GM21737 (cell line): ENCODE data around the gene SKIL.

ENCODE experiments used
- ATAC-seq: cut with Tn5 transposase; IDR thresholded peaks from one replicate; pipeline ENCODE4 v1.9.1; 2021; ENCODE audit warnings: mild to moderate bottlenecking, moderate library complexity; ENCODE audit not compliant: unreplicated experiment

SKIL gene

DNA sequence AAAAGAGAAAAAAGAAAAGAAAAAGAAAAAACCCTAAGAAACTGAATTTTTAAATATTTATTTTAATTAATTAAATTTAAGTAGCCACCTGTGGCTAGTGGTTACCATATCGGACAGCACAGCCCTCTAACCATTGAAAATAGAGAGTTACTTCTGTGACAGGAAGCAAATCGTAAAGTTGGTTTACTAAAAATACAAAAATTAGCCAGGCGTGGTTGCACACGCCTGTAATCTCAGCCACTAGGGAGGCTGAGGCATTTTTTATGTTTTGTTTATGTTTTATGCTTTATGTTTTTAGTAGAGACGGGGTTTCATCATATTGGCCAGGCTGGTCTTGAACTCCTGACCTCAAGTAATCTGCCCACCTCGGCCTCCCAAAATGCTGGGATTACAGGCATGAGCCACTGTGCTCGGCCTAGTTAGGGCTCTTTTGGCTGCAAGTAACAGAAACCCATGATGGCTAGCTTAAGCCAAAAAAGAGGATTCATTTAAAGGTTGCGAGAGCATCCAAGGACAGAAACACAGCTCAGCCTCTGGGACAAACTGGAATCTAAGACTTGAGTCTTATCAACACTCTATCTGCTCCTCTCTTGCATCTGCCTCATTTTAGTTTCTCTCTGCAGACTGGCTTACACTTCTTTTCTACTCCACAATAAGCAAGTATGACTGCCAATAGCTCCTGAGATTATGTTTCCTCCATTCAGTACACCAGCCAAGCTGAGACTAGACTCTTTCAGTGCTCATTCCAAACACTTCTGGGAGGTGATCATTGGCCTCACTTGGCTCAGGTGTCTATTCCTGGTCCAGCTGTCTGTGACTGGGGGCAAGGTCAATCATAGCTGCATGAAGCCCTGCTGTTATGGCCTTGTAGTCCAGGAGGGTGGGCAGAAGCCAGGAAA, 6.8 kb upstream of the SKIL start:
- ATAC-seq = peak; percentile 40

DNA sequence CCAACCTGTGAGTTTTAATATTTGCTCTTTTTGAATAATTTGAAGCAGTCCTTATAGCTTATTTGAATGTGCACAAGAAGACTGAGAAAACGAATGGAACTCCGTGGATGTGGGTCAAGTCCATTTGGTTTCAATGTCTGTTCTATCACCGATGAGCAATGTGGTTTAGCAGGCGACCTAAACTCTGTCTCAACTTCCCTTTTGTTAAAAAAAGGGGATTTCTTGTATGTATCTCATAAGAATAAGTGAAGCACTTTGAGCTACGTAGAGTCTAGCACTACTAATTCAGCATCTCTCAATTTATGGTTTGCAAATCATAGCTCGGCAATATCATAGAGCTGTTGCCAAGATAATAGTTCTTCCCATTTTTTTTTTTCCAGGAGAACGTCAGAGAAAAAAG, 4.6 kb upstream of the SKIL start:
- ATAC-seq = peak; percentile 11

DNA sequence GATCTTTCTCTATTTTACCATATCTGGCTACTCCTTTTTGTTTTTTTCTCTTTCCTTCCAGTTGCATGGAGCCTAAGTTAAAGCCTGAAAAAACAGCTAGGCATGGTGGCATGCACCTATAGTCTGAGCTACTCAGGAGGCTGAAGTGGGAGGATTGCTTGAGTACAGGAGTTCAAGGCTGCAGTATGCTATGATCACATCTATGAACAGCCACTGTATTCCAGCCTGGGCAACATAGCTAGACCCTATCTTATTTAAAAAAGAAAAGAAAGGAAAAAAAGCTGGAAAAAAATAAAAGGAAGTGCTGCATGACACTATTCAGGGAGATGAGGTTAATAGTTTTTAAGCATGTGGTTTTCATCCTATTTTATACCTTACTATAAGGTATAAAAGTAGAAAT, 4.0 kb upstream of the SKIL start:
- ATAC-seq = no peak

DNA sequence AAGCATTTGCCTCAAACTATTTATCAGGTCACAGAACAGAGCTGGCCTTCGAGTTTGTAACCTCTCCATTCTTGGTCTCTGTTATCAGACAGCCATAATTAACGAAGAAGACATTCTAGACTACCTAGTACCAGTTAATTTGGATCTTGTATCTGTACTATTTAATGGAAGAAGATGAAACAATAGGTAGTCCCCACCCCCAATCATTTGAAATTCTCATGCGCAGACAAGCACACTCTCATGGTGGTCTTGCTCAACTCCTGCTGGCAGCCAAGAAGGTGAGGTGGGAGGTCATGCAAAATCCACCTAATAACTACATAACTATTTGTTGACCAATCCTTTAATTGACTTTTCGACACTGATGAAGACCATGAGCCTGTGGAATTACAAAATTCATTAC, 2.8 kb upstream of the SKIL start:
- ATAC-seq = no peak

DNA sequence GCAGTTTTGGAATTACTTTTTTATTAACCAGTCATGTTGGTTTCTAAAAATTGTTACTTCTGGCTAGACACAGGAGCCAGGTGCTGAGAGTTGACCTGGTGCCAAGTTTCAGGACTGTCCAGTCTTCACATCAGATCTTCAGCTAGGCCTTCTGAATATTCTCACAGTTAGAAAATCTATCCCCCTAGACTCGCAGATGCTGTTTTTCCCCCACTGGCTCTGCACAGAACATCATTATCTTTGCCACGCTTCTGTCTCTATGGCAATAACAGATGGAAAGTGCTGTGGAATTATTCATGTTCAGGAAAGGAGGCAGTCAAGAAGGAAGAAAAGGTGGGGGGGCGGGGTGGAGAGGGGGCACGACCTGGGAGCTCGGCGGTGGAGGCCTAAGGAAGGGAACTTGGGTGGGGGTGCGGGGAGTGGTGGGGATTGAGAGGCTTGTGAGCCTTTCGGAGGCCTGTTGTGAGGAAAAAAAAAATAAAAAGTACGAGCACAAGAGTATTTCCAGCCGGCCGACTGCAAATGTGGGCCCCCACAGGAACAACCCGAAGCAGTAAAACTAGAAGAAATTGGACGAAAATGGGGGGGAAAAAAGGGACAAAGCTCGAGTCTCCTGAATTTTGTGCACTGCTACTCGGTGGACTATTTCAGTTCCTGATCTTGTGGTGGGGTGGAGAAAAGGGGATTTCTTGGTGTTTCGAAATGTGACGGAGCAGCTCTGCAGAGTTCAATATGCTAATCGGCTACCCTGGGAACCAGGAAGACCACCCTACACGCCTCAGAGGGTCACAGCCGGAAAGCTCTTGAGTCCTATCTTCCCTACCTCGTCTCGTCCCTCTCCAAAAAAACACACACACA, 1.5 kb upstream of the SKIL start:
- ATAC-seq = peak; percentile 16

DNA sequence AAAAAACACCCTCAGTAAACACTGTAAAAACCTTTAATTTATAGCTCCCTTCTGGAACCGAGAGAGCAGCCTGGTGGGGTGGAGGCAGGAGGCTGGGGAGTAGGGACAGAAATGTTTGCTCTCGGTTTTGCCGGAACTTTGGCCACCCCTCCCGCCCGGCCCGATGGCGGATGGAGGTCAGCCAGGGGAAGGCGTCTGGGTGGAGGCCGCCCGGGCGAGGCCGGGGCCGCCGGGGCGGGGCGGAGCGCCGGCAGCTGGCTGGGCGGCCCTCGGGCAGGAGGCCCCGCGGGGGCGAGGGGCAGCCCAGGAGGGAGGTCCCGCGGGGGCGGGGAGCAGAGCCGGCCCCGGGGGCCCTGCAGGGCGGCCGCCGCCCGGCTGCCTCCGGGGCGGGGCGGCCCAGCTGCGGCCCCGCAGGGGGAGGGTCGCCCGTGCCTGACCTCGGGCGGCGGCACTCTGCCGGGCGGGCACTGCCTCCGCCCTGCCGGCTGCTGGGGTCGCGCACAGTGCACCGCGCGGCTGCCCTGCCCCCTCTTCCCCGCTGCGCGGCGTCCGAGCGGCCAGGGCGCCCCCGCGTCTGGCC, 829 bp upstream of the SKIL start:
- peak; percentile 40 for ATAC-seq

DNA sequence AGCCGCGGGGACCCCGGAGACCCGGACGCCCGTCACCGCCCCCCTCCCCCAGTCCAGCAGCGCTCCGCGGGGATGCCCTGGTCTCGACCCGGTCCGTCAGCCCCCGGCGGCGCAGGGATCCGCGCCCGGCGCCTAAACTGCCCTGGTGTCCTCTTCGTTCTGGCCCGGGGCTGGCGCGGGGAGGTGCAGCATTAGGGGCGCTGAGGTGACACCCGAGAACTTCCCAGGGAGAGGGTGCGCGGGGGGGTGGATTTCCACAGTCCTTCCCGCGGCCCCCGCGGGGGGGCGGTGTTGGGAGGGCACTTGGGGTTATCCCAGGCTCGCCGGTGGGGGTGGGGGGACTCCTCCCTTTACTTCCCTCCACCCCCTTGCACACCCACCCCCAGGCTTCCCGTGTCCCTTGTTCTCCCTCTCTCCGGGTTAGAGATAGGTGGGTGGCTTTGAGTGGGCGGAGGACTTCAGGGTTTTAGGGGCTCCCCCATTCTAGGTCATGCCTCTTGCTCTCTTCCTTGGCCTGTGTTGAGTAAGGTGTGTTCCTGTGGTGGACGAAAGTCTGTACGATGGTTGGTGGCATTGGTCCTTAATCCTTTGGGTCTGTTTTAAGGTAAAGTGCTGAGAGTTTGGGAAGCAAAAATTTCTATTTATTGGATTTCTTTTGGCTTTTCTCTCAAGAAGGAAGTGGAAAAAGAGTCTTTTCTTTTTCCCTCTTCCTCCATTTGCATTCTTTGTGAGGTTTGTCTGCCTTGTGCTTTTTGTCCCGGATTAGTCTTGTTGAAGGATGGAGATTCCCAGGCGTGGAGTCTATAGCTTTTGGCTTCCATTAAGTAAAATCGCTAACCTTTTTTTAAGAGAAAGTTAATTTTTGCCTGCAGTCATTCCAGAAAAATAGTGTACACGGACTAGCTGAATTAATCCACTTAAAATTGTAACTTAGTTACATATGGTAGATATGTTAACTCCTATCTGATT, 811 bp downstream of the SKIL start:
- ATAC-seq = peak; percentile 18

DNA sequence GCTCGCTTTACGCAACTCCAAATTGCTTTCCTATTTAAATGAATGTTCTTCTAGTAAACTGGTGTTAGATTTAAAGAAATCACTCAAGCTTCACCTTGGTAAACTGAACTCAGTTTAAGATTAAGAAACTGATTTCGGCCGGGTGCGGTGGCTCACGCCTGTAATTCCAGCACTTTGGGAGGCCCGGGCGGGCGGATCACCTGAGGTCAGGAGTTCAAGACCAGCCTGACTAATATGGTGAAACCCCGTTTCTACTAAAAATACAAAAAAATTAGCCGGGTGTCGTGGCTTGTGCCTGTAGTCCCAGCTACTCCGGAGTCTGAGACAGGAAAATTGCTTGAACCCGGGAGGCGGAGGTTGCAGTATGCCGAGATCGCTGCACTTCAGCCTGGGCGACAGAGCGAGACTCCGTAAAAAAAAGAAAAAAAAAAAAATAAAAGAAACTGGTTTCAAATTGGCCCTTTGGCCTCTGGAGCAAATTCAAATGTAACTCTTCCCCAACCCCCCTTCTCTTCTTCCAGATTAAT, 1.7 kb downstream of the SKIL start:
- no peak for ATAC-seq

DNA sequence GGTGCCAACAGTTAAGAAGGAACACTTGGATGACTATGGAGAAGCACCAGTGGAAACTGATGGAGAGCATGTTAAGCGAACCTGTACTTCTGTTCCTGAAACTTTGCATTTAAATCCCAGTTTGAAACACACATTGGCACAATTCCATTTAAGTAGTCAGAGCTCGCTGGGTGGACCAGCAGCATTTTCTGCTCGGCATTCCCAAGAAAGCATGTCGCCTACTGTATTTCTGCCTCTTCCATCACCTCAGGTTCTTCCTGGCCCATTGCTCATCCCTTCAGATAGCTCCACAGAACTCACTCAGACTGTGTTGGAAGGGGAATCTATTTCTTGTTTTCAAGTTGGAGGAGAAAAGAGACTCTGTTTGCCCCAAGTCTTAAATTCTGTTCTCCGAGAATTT, 3.0 kb downstream of the SKIL start:
- ATAC-seq = no peak

DNA sequence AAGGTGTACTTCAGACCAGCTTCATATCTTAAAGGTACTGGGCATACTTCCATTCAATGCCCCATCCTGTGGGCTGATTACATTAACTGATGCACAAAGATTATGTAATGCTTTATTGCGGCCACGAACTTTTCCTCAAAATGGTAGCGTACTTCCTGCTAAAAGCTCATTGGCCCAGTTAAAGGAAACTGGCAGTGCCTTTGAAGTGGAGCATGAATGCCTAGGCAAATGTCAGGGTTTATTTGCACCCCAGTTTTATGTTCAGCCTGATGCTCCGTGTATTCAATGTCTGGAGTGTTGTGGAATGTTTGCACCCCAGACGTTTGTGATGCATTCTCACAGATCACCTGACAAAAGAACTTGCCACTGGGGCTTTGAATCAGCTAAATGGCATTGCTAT, 3.4 kb downstream of the SKIL start:
- no peak for ATAC-seq

DNA sequence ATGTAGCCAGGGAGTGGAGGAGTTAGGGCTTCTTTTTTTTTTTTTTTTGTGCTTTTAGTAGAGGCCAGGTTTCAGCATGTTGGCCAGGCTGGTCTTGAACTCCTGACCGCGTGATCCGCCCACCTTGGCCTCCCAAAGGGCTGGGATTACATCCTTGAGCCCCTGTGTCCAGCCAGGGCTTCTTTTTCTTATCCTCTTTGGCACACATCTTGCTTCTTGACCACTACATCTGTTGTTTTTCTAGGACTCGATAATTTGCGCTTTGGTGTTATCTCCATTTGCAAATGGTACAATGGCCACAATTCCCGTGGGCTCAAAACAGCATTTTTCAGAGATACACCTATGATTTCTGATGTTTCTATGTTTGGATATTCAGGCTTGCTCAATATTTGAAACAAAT, 4.2 kb downstream of the SKIL start:
- no peak for ATAC-seq

DNA sequence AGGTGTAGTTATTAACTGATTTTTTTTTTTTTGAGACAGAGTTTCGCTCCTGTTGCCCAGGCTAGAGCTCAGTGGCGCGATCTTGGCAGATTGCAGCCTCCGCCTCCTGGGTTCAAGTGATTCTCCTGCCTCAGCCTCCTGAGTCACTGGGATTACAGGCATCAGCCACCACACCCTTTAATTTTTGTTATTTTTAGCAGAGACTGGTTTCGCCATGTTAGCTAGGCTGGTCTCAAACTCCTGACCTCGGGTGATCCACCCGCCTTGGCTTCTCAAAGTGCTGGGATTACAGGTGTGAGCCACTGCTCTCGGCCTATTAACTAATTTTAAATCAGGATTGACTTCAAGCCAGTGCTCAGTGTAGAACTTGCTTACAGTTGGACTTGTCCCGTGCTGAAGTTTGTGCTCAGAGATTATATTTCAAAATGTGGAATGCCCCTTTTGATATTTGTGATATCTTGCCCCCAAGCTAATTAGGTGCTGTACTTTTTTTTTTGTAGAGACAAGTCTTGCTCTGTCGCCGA, 6.0 kb downstream of the SKIL start:
- ATAC-seq = no peak

DNA sequence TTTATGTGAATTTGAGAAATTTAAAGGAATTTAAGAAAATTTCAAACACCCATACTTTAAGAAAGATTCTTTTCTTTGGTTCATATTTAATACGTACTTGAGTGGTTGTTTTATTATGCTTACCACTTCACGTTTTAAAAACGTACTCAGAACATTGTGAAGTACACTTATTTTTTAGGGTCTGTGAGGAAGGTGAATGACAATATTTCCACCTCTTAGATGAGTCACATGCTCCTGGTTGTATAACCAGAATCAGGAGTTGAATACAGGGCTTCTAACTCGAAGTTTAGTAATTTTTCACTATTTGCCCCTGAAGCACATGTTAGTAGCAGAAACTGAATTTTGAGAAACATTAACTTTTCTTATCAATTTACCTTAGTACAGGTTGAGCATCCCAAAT, 7.5 kb downstream of the SKIL start:
- no peak for ATAC-seq

DNA sequence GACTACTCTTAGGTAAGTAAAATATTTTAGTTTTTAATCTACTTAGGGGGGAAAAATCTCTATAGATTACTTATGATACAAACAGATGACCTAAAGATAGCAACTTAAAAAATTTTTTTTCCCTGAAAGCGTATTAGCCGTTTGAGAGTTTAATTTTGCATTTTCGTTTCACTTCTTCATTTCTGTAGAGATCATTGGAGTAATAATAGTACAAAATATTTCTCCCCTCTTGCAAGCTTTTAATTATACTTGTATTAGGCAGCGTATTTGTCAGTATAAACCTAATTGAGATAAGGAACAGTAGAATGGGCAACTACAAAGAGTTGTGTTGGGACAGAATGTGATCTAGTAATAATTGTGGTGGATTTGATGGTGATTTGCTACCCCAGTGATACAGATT, 10.3 kb downstream of the SKIL start:
- ATAC-seq = no peak

DNA sequence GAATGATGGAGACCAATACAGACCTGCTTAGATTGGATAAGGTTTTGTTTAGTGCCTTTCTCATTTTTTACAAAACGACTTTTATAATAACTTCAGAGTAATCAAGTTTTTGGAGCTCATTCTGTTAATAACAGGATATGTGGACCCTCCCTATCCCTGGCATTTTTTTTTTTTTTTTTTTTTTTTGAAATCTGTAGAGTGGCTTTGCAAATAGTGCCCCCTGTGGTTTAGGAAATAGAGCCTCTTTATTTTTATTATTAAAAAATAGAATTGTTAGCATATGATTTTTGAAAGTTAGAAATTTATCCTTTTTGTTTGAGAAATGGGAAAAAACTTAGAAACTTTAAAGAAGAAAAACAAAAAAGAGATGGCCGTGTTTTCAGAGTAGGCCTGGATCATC, 11.4 kb downstream of the SKIL start:
- ATAC-seq = no peak

DNA sequence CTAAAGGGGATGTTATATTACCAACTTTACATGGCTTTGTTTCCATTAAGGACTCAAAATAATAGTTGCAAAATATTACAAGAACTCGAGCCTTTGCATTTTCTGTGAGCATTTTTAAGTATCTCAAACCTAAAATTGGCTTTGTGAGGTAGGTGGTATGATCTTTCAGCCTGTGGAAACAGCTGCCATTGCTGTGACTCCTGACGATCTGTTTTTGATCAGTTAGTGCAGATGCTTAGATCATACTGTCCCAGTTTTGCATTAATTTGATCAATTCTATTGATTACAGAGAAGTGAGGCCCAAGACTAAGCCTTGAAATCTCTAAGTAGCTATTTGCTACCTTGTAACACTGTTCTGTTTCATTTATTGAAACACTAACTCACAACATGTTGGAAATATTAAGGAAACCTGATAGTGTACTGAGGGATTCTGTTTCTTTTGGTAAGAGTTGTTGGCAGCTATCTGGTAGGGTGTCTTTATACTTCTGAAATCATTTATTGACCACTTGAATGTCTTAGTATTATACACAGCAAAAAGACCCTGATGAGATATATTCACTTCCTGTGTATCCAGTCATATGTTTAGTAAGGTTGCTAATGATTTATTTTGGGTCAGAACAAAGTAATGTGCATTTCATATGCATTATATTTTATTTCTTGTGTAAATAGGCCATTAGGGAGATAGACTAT, 14.8 kb downstream of the SKIL start:
- ATAC-seq = no peak

DNA sequence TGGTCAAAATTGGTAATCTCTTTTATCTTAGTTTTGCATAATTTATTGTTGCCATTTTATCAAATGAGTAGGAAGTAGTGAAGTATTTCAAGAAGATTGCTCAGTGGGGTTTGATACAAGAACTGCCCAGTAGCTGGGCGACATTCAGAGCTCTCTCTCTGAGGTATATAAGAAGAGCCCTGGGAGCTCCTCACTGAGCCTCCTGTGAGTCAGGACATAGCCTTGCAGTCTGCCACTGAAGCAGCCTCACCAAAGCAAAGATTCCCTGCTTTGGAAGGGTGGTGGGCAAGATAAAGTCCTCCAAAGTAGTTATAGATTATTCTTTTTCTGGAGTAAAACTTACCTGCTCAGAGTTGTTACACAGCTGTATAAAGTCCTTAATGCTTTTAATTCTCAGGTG, 26.1 kb downstream of the SKIL start:
- no peak for ATAC-seq

DNA sequence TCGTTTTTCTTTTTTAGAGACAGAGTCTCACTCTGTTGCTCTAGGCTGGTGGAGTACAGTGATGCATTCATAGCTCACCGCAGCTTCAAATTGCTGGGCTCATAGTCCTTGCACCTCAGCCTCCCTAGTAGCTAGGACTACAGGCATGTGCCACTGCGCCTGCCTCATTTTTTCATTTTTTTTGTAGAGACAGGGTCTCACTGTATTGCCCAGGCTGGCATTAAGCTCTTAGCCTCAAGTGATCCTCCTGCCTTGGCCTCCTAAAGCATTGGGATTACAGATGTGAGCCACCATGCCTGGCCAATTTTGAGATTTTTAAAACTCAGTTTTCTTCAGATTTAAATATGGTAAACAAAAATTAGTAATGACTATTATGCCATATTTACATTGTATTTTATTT, 29.0 kb downstream of the SKIL start:
- ATAC-seq = no peak

DNA sequence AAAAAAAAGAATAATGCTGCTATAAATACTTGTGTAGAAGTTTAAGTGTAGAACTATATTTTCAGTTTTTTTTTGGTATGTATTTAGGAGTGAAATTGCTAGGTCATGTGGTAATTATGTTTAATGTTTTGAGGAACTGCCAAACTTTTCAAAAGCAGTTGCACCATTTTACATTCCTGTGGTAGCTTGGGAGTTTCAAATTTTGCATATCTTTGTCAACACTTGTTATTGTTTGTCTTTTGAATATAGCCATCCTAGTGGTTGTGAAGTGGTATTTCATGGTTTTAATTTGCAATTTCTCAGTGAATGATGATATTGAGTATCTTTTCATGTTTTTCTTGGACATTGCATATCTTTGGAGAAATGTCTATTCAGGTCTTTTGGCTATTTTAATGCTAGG, 30.4 kb downstream of the SKIL start:
- ATAC-seq = no peak

DNA sequence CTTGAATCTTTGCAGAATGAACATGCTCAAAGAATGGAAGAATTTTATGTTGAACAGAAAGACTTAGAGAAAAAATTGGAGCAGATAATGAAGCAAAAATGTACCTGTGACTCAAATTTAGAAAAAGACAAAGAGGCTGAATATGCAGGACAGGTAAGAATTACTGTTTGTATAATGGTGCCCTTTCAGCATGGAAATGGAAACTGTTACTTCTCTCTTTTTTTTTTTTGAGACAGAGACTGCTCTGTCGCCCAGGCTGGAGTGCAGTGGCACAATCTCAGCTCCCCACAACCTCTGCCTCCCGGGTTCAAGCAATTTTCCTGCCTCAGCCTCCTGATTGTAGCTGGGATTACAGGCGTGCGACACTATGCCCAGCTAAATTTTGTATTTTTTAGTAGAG, 33.6 kb downstream of the SKIL start:
- ATAC-seq = no peak
